OCI-LY1 (cell line): ENCODE data around the gene TMEM200A.

Experiments used
- H2AFZ ChIP-seq: fragments of 200-600 bp; sonication (generic), shearing (Covaris generic); 2 replicates; pipeline ENCODE4 v1.6.0; 2014; ENCODE audit warnings: antibody characterized with exemption, mild to moderate bottlenecking, low read length
- H3F3A ChIP-seq: fragments of 200-600 bp; sonication (generic), shearing (Covaris generic); 2 replicates; pipeline ENCODE4 v1.6.0; 2014; ENCODE audit warnings: mild to moderate bottlenecking, antibody characterized with exemption, low read length, moderate library complexity; ENCODE audit not compliant: insufficient read depth
- H3K27ac ChIP-seq: fragments of 200-600 bp; sonication (generic); 2 replicates; pipeline ENCODE4 v1.5.1; 2014; ENCODE audit warnings: low read length, mixed run types, mild to moderate bottlenecking, low read depth; ENCODE audit not compliant: poor library complexity, severe bottlenecking
- H3K27me3 ChIP-seq: fragments of 200-600 bp; sonication (generic); 2 replicates; pipeline ENCODE4 v1.6.0; 2014; ENCODE audit warnings: antibody characterized with exemption, mild to moderate bottlenecking, low read length, moderate library complexity; ENCODE audit not compliant: insufficient read depth
- H3K36me3 ChIP-seq: fragments of 200-600 bp; sonication (generic); 2 replicates; pipeline ENCODE4 v1.6.1; 2014; ENCODE audit warnings: mild to moderate bottlenecking, antibody characterized with exemption, low read length, moderate library complexity, mixed read lengths; ENCODE audit not compliant: insufficient read depth
- H3K4me1 ChIP-seq: fragments of 200-600 bp; sonication (generic); 2 replicates; pipeline ENCODE4 v1.5.1; 2014; ENCODE audit warnings: mild to moderate bottlenecking, low read length, moderate library complexity; ENCODE audit not compliant: insufficient read depth, severe bottlenecking
- H3K4me2 ChIP-seq: fragments of 200-600 bp; sonication (generic), shearing (Covaris generic); 2 replicates; pipeline ENCODE4 v1.6.1; 2014; ENCODE audit warnings: low read length
- H3K4me3 ChIP-seq: fragments of 200-600 bp; sonication (generic); 2 replicates; pipeline ENCODE4 v1.5.1; 2014; ENCODE audit warnings: low read length, low read depth, mild to moderate bottlenecking, mixed read lengths; ENCODE audit not compliant: poor library complexity, severe bottlenecking
- H3K79me2 ChIP-seq: fragments of 200-600 bp; shearing (Covaris generic); 2 replicates; pipeline ENCODE4 v1.6.1; 2016; ENCODE audit warnings: mixed run types, low read length, mixed read lengths; ENCODE audit not compliant: insufficient read depth
- H3K9ac ChIP-seq: fragments of 200-600 bp; sonication (generic), shearing (Covaris generic); 2 replicates; pipeline ENCODE4 v1.6.1; 2014; ENCODE audit warnings: mild to moderate bottlenecking, low read length, mixed read lengths
- H3K9me2 ChIP-seq: fragments of 200-600 bp; sonication (generic), shearing (Covaris generic); 2 replicates; pipeline ENCODE4 v1.6.1; 2014; ENCODE audit warnings: low read depth, mild to moderate bottlenecking, low read length, mixed read lengths
- H3K9me3 ChIP-seq: fragments of 200-600 bp; shearing (Covaris generic); 2 replicates; pipeline ENCODE4 v1.6.1; 2014; ENCODE audit warnings: low read length, mixed read lengths
- H4K20me1 ChIP-seq: fragments of 200-600 bp; sonication (generic), shearing (Covaris generic); 2 replicates; pipeline ENCODE4 v1.6.0; 2016; ENCODE audit warnings: mild to moderate bottlenecking, low read length; ENCODE audit not compliant: insufficient read depth
- EZH2 ChIP-seq: fragments of 200-600 bp; sonication (generic), shearing (Covaris generic); IDR thresholded peaks from 2 replicates; pipeline ENCODE4 v1.8.0; 2017; ENCODE audit warnings: borderline replicate concordance, mixed run types, mild to moderate bottlenecking, antibody characterized with exemption, low read length, moderate library complexity, mixed read lengths
- TF ChIP-seq, protein P1 (sequence below): fragments of 200-600 bp; sonication (generic), shearing (Covaris generic); IDR thresholded peaks from 2 replicates; pipeline ENCODE4 v1.5.1; 2017; ENCODE audit warnings: mild to moderate bottlenecking, antibody characterized with exemption, low read length, moderate library complexity, mixed read lengths

Gene TMEM200A

GRCh38 chr6:130489514-130489913, 123.7 kb downstream of the TMEM200A start:
- no peaks in the 10 kb centered on the region for H3F3A ChIP-seq
- no peak overlapping the region for H2AFZ ChIP-seq
- no peak for TF ChIP-seq EZH2
- TF ChIP-seq, protein P1, sequence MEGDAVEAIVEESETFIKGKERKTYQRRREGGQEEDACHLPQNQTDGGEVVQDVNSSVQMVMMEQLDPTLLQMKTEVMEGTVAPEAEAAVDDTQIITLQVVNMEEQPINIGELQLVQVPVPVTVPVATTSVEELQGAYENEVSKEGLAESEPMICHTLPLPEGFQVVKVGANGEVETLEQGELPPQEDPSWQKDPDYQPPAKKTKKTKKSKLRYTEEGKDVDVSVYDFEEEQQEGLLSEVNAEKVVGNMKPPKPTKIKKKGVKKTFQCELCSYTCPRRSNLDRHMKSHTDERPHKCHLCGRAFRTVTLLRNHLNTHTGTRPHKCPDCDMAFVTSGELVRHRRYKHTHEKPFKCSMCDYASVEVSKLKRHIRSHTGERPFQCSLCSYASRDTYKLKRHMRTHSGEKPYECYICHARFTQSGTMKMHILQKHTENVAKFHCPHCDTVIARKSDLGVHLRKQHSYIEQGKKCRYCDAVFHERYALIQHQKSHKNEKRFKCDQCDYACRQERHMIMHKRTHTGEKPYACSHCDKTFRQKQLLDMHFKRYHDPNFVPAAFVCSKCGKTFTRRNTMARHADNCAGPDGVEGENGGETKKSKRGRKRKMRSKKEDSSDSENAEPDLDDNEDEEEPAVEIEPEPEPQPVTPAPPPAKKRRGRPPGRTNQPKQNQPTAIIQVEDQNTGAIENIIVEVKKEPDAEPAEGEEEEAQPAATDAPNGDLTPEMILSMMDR: no peak

More at GRCh38 chr6:130489514-130489913, 123.7 kb downstream of the TMEM200A start:
- no peak overlapping the region for H3K27ac ChIP-seq
- H3K9ac ChIP-seq: no peak overlapping the region
- H3K9me2 ChIP-seq: no peaks in the 10 kb centered on the region
- H3K36me3 ChIP-seq: no peaks in the 10 kb centered on the region
- no peaks in the 10 kb centered on the region for H3K27me3 ChIP-seq
- no peaks in the 10 kb centered on the region for H3K79me2 ChIP-seq
- no peaks in the 10 kb centered on the region for H3K9me3 ChIP-seq
- no peak overlapping the region for H3K4me2 ChIP-seq
- H3K4me3 ChIP-seq: no peak overlapping the region
- no peaks in the 10 kb centered on the region for H4K20me1 ChIP-seq
- no peaks in the 10 kb centered on the region for H3K4me1 ChIP-seq
